Activated CD8-positive, alpha-beta T cell treated with anti-CD3 and anti-CD28 coated beads for 36 hours (primary cell): ENCODE measurements around the gene SOD3. TPM values are rescaled to one million over a fixed set of nuclear protein-coding genes. Genes with fewer than 3 reads are reported as not detected.

Experiments
- ATAC-seq: fragments of 200-7000 bp; cut with Tn5 transposase; one replicate; pipeline ENCODE4 v1.10.0; 2021; ENCODE audit warnings: mild to moderate bottlenecking, moderate library complexity
- CTCF ChIA-PET: fragments of 350-600 bp; sonication (Branson Sonifier 250); formaldehyde crosslinking; loops from one replicate; lab custom pipeline; 2021; ENCODE audit warnings: antibody characterized with exemption; lab: Charles Lee
- POLR2A ChIA-PET: fragments of 350-600 bp; sonication (Branson Sonifier 250); formaldehyde crosslinking; loops from one replicate; lab custom pipeline; 2021; ENCODE audit warnings: antibody characterized with exemption; lab: Charles Lee
- DNase-seq: peaks from one replicate; pipeline ENCODE4 v3.0.0-alpha.2; 2020
- H3K27ac Mint-ChIP-seq: one replicate; pipeline ENCODE4 v1.8.0; 2021; ENCODE audit warnings: mild to moderate bottlenecking, mixed read lengths
- H3K27me3 Mint-ChIP-seq: one replicate; pipeline ENCODE4 v1.8.0; 2021; ENCODE audit warnings: mixed read lengths
- H3K36me3 Mint-ChIP-seq: one replicate; pipeline ENCODE4 v1.8.0; 2021; ENCODE audit warnings: low read depth, mixed read lengths
- H3K4me1 Mint-ChIP-seq: one replicate; pipeline ENCODE4 v1.8.0; 2021; ENCODE audit warnings: low read depth, mixed read lengths
- H3K4me3 Mint-ChIP-seq: one replicate; pipeline ENCODE4 v1.8.0; 2021; ENCODE audit warnings: mild to moderate bottlenecking, moderate library complexity, mixed read lengths
- H3K9me3 Mint-ChIP-seq: one replicate; pipeline ENCODE4 v1.8.0; 2021; ENCODE audit warnings: mixed read lengths
- intact Hi-C: fragments of 100-400 bp; cut with micrococcal nuclease; formaldehyde crosslinking; loops from one replicate; pipeline ENCODE4 v1.10.0; 2022
- total RNA-seq, 2 experiments: library from RNA; stranded (reverse); gene quantifications; one replicate each; pipeline ENCODE4 v1.2.3, GENCODE V29; 2021
- TF ChIP-seq, protein P1 (sequence below): fragments of 200-600 bp; IDR thresholded peaks from one replicate; pipeline ENCODE4 v1.8.0; 2022; ENCODE audit warnings: antibody characterized with exemption, mild to moderate bottlenecking

Gene SOD3
- total RNA-seq, 2 experiments from 2014 or later = not detected

DNA sequence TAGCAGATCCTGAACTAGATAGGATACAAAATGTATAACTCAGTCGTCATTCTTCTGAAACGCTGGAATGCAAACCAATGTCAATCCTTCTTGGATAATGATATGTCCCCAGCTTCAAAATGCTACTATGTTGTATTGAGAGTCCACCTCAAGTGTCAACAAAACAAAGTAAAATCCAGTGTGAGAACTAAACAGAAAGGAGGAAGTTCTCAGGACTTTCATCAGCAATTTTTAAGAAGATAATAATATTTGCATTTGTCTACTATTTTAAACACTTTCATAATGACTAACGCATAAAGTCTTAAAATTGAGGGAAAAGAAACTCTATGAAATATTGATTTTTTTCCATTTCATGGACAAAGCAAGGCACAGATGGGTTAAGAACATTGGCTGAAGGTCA lies 36.3 kb downstream of the SOD3 start:
- no peaks in the 10 kb centered on the region for H3K4me1 Mint-ChIP-seq
- no peaks in the 10 kb centered on the region for H3K36me3 Mint-ChIP-seq
- no peak for ATAC-seq
- no peak overlapping the region for H3K27ac Mint-ChIP-seq
- DNase-seq = no peak
- ChIA-PET POLR2A (interaction anchor here (0.6 kb wide), 2 partner anchors 202 to 566 kb away, joined by 3 to 4 read pairs; no protein-coding TSS in a partner anchor), CTCF (no interaction called here)
- intact Hi-C loops = no loop called here
- H3K4me3 Mint-ChIP-seq = no peak overlapping the region
- H3K9me3 Mint-ChIP-seq = no peaks in the 10 kb centered on the region
- TF ChIP-seq, protein P1, sequence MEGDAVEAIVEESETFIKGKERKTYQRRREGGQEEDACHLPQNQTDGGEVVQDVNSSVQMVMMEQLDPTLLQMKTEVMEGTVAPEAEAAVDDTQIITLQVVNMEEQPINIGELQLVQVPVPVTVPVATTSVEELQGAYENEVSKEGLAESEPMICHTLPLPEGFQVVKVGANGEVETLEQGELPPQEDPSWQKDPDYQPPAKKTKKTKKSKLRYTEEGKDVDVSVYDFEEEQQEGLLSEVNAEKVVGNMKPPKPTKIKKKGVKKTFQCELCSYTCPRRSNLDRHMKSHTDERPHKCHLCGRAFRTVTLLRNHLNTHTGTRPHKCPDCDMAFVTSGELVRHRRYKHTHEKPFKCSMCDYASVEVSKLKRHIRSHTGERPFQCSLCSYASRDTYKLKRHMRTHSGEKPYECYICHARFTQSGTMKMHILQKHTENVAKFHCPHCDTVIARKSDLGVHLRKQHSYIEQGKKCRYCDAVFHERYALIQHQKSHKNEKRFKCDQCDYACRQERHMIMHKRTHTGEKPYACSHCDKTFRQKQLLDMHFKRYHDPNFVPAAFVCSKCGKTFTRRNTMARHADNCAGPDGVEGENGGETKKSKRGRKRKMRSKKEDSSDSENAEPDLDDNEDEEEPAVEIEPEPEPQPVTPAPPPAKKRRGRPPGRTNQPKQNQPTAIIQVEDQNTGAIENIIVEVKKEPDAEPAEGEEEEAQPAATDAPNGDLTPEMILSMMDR = no peak
- H3K27me3 Mint-ChIP-seq = no peaks in the 10 kb centered on the region

DNA sequence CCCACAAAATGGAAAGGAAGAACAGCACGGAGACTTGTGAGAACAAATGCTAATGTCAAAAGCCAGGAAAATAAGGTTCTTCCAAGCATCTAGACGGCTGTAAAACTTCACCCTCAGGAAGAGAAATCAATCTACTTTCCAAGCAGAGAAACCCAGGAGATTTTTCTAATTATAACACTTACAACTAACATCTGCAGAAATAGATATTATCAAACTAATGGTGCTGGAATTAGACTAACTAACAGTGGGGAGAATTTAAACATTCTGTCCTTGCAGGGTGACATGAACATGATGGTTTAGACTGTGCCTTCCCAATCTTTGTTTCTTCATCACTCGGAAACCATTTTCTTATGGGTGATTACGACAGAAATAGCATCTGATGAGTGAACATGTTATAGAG lies 40.3 kb downstream of the SOD3 start:
- H3K27ac Mint-ChIP-seq = no peak overlapping the region
- ATAC-seq = no peak
- CTCF ChIA-PET = no interaction called here
- H3K9me3 Mint-ChIP-seq = no peaks in the 10 kb centered on the region
- no peaks in the 10 kb centered on the region for H3K36me3 Mint-ChIP-seq
- DNase-seq = no peak
- POLR2A ChIA-PET = no interaction called here
- TF ChIP-seq, protein P1 = no peak
- H3K4me1 Mint-ChIP-seq = no peaks in the 10 kb centered on the region
- no peak overlapping the region for H3K4me3 Mint-ChIP-seq
- no peaks in the 10 kb centered on the region for H3K27me3 Mint-ChIP-seq
- intact Hi-C loops = no loop called here

DNA sequence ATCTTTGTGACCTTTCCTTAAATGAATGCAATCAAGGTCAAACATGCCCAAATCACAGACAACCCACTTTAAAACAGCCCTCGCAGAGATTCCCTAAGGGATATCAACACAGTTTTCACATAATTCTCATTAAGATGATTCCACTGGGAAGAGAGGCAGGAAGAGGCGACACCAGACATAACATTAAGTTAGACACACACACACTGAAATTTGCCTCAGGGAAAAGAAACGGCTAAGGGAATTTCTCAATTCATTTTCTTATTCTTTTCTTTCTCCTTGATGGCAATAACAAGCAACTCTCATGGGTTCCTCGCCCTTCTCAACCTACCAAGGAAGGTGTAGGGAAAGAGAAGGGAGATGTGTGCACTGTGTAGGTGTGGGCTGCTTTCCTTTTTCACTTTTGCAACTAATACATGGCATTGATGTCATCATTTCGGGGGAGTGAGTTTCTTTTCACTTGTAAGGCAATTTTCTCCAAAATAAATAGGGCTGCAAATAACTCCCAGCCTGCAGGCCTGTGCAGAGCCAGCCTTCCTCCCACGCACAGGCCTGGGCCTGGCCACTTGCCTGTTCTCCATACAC lies 41.4 kb downstream of the SOD3 start:
- Mint-ChIP-seq H3K27ac (no peak overlapping the region), H3K27me3 (no peaks in the 10 kb centered on the region), H3K4me3 (no peak overlapping the region), H3K36me3 (no peaks in the 10 kb centered on the region), H3K4me1 (no peaks in the 10 kb centered on the region), H3K9me3 (no peaks in the 10 kb centered on the region)
- CTCF ChIA-PET = no interaction called here
- no peak for ATAC-seq
- DNase-seq = no peak
- POLR2A ChIA-PET = no interaction called here
- intact Hi-C loops = no loop called here
- TF ChIP-seq, protein P1 = no peak

DNA sequence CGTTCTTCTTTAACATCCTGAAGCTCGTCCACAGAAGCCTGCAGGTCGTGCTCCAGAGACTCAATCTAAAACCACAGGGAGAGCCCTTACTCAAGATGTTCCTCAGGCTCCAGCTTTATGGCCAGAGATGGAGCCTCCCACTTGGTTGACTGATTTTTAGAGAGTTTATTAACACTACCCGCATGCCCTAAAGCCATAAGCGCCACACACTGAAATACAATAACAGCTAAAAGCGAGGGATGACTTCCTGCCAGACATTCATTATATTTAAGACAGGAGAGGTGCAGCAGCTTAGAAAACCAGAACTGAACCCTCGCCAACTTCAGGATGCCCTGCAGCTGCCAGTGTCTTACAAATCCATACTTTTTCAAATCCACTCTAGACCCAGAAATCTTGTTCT lies 42.0 kb downstream of the SOD3 start:
- Mint-ChIP-seq H3K4me3 (no peak overlapping the region), H3K27me3 (no peaks in the 10 kb centered on the region), H3K36me3 (no peaks in the 10 kb centered on the region), H3K27ac (no peak overlapping the region), H3K4me1 (no peaks in the 10 kb centered on the region), H3K9me3 (no peaks in the 10 kb centered on the region)
- no peak for DNase-seq
- POLR2A ChIA-PET = no interaction called here
- CTCF ChIA-PET = no interaction called here
- TF ChIP-seq, protein P1 = no peak
- intact Hi-C loops = no loop called here
- no peak for ATAC-seq

DNA sequence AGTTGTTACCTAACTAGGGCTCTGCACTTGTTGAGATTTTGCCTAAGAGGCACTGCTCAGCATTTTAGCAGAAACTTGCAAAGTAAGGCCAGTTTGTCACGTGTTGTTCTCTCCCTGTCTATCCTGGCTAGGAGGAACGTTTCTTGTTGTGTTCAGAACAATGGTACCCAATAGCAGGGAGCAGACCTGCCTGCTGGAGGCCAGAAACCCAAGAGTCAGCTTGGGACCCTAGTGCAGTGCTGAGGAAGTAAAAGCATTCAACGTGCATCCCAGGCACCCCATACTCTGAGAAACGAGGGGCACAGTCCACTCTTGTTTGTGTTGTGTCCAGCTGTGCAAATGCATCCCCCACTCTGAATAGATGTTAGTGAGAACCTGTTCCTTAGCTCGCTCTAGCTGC lies 42.4 kb downstream of the SOD3 start:
- Mint-ChIP-seq H3K27ac (no peak overlapping the region), H3K9me3 (no peaks in the 10 kb centered on the region), H3K4me1 (no peaks in the 10 kb centered on the region), H3K27me3 (no peaks in the 10 kb centered on the region), H3K4me3 (no peak overlapping the region), H3K36me3 (no peaks in the 10 kb centered on the region)
- ChIA-PET POLR2A (no interaction called here), CTCF (no interaction called here)
- ATAC-seq = no peak
- intact Hi-C loops = no loop called here
- TF ChIP-seq, protein P1 = no peak
- no peak for DNase-seq
